Measurements from ENCODE around the gene SAMD1.

DNA sequence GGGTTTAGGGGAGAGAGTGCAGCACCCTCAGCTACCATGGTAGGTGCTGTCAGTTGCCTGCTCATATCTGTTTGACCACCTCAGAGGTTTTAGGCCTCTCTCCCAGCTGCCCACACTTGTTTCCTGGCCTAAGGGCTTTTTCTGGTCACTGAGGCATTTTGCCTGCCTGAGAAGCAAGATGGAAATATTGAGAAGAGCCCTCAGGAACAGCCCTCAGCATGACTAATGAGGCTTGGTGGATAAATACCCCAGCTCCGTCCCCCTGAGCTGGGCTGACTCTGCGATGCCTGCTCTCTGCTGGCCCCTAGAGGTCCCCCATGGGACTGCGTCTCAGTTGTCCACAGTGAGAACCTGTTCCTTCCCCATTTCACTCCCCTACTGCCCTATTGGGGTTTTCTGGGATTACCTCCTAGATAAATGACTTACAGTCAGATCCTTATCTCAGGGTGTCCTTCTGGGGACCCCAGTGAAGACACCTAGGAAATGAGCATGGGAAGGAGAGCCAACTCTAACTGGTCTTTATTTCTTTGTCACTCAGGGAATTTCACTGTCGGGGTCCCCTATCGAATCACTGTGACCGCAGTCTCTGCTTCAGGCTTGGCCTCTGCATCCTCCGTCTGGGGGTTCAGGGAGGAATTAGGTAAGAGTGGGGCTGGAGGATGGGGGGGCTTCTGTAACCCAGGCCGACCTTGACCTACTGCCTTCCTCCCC is 42.0 kb downstream of the SAMD1 start:
- no peak for TF ChIP-seq EZH2 (IDR thresholded peaks at IDR 0.05)
- TF ChIP-seq POLR2AphosphoS5 (IDR thresholded peaks at IDR 0.05; ENCODE audit: borderline replicate concordance, low read depth, low read length): no peak
- no peak for TF ChIP-seq FOXP2 (optimal IDR thresholded peaks at IDR 0.05; ENCODE audit: control extremely low read depth, extremely low read length, insufficient read depth)
